Spleen (tissue), 11 donors: ENCODE data around the gene HHAT. TPM values are rescaled to one million over a fixed set of nuclear protein-coding genes. Genes with fewer than 3 reads are reported as not detected.

Experiments used
- DNase-seq: peaks from one replicate; pipeline ENCODE4 v3.0.0-alpha.2; 2020
- H3K27ac ChIP-seq, 8 donors: fragments of 200-600 bp; sonication (generic) in 7 of 8; 1 replicate in 4 of 8; 2 replicates in 4 of 8; pipeline versions ENCODE4 v1.5.0 to v1.8.0; 2016 to 2021; ENCODE audit warnings: inconsistent platforms in 4 of 8, mild to moderate bottlenecking in 4 of 8, moderate library complexity in 1 of 8
- H3K27me3 ChIP-seq, 7 donors: fragments of 200-600 bp; sonication (generic) in 6 of 7; replicated peaks in 1 of 7; 1 replicate in 4 of 7; 2 replicates in 3 of 7; pipeline versions ENCODE4 v1.5.0 to v1.8.0; 2016 to 2021; ENCODE audit warnings: inconsistent platforms in 3 of 7, mild to moderate bottlenecking in 1 of 7
- H3K36me3 ChIP-seq, 6 donors: fragments of 200-600 bp; sonication (generic) in 5 of 6; 1 replicate in 4 of 6; 2 replicates in 2 of 6; pipeline versions ENCODE4 v1.5.0 to v1.8.0; 2016 to 2021; ENCODE audit warnings: inconsistent platforms in 2 of 6
- H3K4me1 ChIP-seq, 6 donors: fragments of 200-600 bp; sonication (generic) in 5 of 6; 1 replicate in 3 of 6; 2 replicates in 3 of 6; pipeline versions ENCODE4 v1.5.0 to v1.8.0; 2016 to 2021; ENCODE audit warnings: inconsistent platforms in 3 of 6
- H3K4me3 ChIP-seq, 8 donors: fragments of 200-600 bp; sonication (generic) in 7 of 8; 1 replicate in 4 of 8; 2 replicates in 4 of 8; pipeline versions ENCODE4 v1.5.0 to v1.8.0; 2016 to 2021; ENCODE audit warnings: inconsistent platforms in 4 of 8, mild to moderate bottlenecking in 4 of 8, moderate library complexity in 2 of 8
- H3K9me3 ChIP-seq, 8 donors: fragments of 200-600 bp; sonication (generic) in 7 of 8; 1 replicate in 4 of 8; 2 replicates in 4 of 8; pipeline versions ENCODE4 v1.5.0 to v1.8.0; 2016 to 2021; ENCODE audit warnings: inconsistent platforms in 4 of 8
- POLR2A ChIP-seq, 3 donors: fragments of 450-650 bp; IDR thresholded peaks; one replicate each; pipeline ENCODE4 v1.5.1; 2017; ENCODE audit warnings: antibody characterized with exemption in 3 of 3, mild to moderate bottlenecking in 1 of 3
- POLR2AphosphoS5 ChIP-seq, 3 donors: sonication (generic); formaldehyde crosslinking; IDR thresholded peaks; one replicate each; pipeline ENCODE4 v1.5.1; 2017; ENCODE audit warnings: antibody characterized with exemption in 3 of 3
- WGBS, 5 donors: extraction: QIAGEN DNeasy Blood & Tissue Kit in 3 of 5; methylation state at CpG; one replicate each; pipeline versions ENCODE4 v1.1.5 to v1.1.7; 2013 to 2018; 5-methylcytosine and 5-hydroxymethylcytosine counted together
- intact Hi-C: fragments of 100-400 bp; cut with DNase I; formaldehyde crosslinking; loops from one replicate; pipeline ENCODE4 v1.15.0; 2023; ENCODE audit warnings: low total_unique reads
- polyA plus RNA-seq, 3 donors: library from polyadenylated mRNA; stranded (reverse); fragments of 200-250 nt; gene quantifications; one replicate each; pipeline ENCODE4 v1.2.1, GENCODE V29; 2013
- total RNA-seq, 7 donors: library from RNA; depleted of rRNA in 3 of 7; stranded (reverse); fragments of >200 nt in 3 of 7; fragmentation: NEBNext Ultra II Directional in 4 of 7; extraction: Animal tissue kit (Norgen Biotek cat#: 25700) in 4 of 7; gene quantifications; one replicate each; pipeline versions ENCODE4 v1.1.0 to v1.2.1, GENCODE V29; 2016 to 2021
- TF ChIP-seq, protein P1 (sequence below), 11 experiments: fragments of 200-600 bp in 7 of 11; fragments of 450-650 bp in 4 of 11; sonication (generic) in 4 of 11; IDR thresholded peaks in 8 of 11; conservative IDR thresholded peaks in 3 of 11; 1 replicate in 7 of 11; 2 replicates in 4 of 11; pipeline versions ENCODE4 v1.4.0 to v1.8.0; 2016 to 2021; ENCODE audit warnings: antibody characterized with exemption in 11 of 11, inconsistent platforms in 4 of 11, mild to moderate bottlenecking in 1 of 11
- donor health status: healthy with polysubstance abuse.
- donor health status: DM: no; HTN: no; CAD: no; lungs with moderate emphysema.
- donor health status: DM: no; HTN: no; CAD: no.
- donor health status: Bipolar disorder and iron deficiency.
- donor health status: healthy.
- donor health status: DM: no; HTN: no; CAD: no.
- donor health status: DM: yes; HTN: yes; CAD: no.

Gene HHAT
- total and polyA plus RNA-seq, 10 donors: 1.3 to 8.8 (median 4.7) TPM

DNA sequence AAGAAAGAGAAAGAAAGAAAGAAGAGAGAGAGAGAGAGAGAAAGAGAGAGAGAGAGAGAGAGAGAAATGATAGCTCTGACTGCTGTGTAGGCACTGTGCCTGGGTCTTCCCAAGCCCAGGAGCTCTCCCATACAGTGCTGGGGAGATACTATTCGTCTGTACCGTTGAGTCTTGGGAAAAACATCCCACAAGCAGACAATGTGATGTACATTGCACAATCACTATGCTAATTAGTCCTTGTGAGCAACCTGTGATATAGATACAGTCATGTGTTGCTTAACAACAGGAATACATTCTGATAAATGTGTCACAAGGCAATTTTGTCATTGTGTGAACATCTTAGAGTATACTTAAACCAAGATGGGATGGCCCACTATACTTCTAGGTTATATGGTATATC lies 381.0 kb downstream of the HHAT start:
- Histone ChIP-seq H3K27me3 (no peaks in the 10 kb centered on the region), H3K9me3 (no peaks in the 10 kb centered on the region), H3K4me3 (no peak overlapping the region), H3K27ac (no peak overlapping the region), H3K4me1 (no peaks in the 10 kb centered on the region), H3K36me3 (no peaks in the 10 kb centered on the region)
- no peak for TF ChIP-seq POLR2AphosphoS5 (IDR thresholded peaks at IDR 0.05)
- TF ChIP-seq, protein P1, sequence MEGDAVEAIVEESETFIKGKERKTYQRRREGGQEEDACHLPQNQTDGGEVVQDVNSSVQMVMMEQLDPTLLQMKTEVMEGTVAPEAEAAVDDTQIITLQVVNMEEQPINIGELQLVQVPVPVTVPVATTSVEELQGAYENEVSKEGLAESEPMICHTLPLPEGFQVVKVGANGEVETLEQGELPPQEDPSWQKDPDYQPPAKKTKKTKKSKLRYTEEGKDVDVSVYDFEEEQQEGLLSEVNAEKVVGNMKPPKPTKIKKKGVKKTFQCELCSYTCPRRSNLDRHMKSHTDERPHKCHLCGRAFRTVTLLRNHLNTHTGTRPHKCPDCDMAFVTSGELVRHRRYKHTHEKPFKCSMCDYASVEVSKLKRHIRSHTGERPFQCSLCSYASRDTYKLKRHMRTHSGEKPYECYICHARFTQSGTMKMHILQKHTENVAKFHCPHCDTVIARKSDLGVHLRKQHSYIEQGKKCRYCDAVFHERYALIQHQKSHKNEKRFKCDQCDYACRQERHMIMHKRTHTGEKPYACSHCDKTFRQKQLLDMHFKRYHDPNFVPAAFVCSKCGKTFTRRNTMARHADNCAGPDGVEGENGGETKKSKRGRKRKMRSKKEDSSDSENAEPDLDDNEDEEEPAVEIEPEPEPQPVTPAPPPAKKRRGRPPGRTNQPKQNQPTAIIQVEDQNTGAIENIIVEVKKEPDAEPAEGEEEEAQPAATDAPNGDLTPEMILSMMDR (IDR thresholded peaks at IDR 0.05 in 8 of 11, conservative IDR thresholded peaks at IDR 0.05 in 3 of 11): no peak
- TF ChIP-seq POLR2A (IDR thresholded peaks at IDR 0.05): no peak
- DNase-seq: no peak
- 72 to 92% (median 81%) methylated on average over 2 of the region's 2 CpGs for WGBS, 5 donors
- intact Hi-C loops: no loop called here

DNA sequence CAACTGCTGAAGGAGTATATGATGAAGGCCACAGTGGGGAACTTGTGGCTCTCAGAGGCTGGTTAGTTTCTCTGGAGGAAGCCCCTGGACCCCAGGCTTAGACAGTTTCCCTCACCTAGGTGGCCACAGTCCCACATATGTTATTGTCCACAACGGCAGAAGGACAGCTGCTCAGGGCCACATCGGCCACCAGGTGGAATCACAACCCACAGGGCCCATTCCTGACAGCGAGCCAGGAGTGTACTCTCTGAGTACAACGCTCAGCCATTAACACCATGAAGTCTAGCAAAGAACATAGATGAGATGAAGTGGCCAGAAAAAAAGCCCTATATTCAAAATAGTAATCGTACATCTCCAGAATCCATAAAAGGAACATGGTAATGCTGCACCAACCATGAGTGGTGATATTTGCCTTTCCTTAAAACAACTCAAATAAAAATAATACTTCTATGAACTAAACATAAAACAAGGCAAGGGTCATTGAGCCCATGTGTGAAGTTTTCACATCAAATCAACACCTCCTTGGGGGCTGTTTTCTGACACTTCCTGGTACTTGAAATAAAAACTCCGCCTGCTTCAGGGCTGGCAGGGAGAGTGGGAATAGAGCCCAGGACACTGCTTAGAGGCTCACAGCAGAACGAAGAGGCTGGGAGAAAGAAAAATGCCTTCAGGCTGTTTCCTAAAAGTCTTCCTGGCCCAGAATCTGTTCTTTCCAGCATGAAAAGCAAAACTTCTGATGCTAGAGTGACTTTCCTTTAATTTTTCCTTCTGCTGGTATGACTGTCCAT lies 383.3 kb downstream of the HHAT start:
- H3K9me3 ChIP-seq: no peaks in the 10 kb centered on the region
- WGBS, 5 donors: 71 to 96% (median 76%) methylated on average over 7 of the region's 7 CpGs

DNA sequence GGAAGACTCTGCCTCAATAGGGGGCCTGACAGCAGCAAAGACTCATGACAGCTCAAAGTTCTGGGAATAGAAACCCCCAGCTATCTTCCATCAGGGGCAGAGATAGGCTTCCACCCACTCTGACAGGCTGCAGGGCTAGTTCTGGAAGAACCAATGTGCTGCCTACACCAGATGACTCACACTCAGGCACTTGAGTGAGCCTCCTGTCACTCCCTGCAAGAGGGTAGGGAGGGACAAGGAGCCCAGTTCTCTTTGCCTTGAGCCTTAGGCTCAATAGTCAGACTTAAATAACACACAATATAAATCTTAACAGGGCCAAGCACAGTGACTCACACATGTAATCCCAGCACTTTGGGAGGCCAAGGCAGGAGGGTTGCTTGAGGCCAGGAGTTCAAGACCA lies 386.4 kb downstream of the HHAT start:
- Histone ChIP-seq H3K27ac (no peak overlapping the region), H3K4me1 (no peaks in the 10 kb centered on the region), H3K36me3 (no peaks in the 10 kb centered on the region), H3K27me3 (no peaks in the 10 kb centered on the region), H3K9me3 (no peaks in the 10 kb centered on the region), H3K4me3 (no peak overlapping the region)
- TF ChIP-seq POLR2AphosphoS5 (IDR thresholded peaks at IDR 0.05) (no peak), POLR2A (IDR thresholded peaks at IDR 0.05) (no peak)
- TF ChIP-seq, protein P1 (IDR thresholded peaks at IDR 0.05 in 8 of 11, conservative IDR thresholded peaks at IDR 0.05 in 3 of 11): no peak
- DNase-seq: no peak
- intact Hi-C loops: no loop called here

More for the DNA sequence above, 383.3 kb downstream of the HHAT start:
- Histone ChIP-seq H3K4me3 (no peak overlapping the region), H3K27me3 (no peaks in the 10 kb centered on the region), H3K36me3 (no peaks in the 10 kb centered on the region), H3K27ac (no peak overlapping the region), H3K4me1 (no peaks in the 10 kb centered on the region)
- intact Hi-C loops: no loop called here
- TF ChIP-seq POLR2AphosphoS5 (IDR thresholded peaks at IDR 0.05) (no peak), POLR2A (IDR thresholded peaks at IDR 0.05) (no peak)
- TF ChIP-seq, protein P1 (IDR thresholded peaks at IDR 0.05 in 8 of 11, conservative IDR thresholded peaks at IDR 0.05 in 3 of 11): no peak
- no peak for DNase-seq

DNA sequence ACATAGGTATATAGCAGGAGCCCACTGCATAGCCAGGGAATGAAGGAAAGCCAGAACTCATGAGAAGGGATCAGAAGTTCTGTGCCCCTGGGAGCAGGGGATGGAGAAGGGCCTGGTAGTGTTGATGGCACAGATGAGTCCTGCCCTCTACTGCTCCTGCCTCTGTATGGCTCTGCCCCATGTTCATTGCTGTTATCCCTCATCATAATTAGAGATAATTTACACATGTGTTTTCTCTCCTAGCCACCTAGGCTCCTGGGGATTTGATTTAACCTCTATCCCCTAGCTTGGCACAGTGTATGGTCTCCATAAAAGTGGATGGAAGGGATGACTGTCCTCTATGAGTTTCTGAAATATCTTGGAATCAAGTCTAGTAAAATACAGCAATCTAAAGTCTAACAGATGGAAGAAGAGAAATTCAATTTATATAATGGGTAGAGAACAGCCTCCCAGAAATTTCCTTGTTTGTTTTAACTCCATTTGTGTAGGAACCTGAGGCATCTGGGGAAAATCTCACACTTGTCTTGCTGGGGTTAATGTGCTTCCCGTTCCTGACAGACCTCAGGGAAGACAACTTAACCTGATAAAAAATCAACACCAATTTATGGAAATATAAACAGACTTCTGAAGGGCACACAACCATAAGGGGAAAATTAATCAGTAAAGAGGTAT lies 393.8 kb downstream of the HHAT start:
- H3K9me3 ChIP-seq: no peaks in the 10 kb centered on the region
- H3K27ac ChIP-seq: no peak overlapping the region
- intact Hi-C loops: no loop called here
- peaks cover 0 to 6% (median 0%) of the 10 kb centered on the region in 7 donors for H3K27me3 ChIP-seq
- DNase-seq: no peak
- H3K36me3 ChIP-seq: no peaks in the 10 kb centered on the region
- 40 to 71% (median 54%) methylated on average over 1 of the region's 1 CpG for WGBS, 5 donors
- TF ChIP-seq POLR2A (IDR thresholded peaks at IDR 0.05): no peak
- TF ChIP-seq, protein P1 (IDR thresholded peaks at IDR 0.05 in 8 of 11, conservative IDR thresholded peaks at IDR 0.05 in 3 of 11): no peak
- no peak for TF ChIP-seq POLR2AphosphoS5 (IDR thresholded peaks at IDR 0.05)
- H3K4me1 ChIP-seq: no peaks in the 10 kb centered on the region
- H3K4me3 ChIP-seq: no peak overlapping the region
